SK-N-SH treated with all-trans-retinoic acid at 6 μM for 48 hours (cell line): ENCODE measurements around the gene GABBR2.

Experiments used
- ATAC-seq: fragments of 200-7000 bp; cut with Tn5 transposase; 3 replicates; pipeline ENCODE4 v1.9.1; 2020; ENCODE audit warnings: mild to moderate bottlenecking, moderate library complexity
- ARNTL ChIP-seq: fragments of 450-650 bp; formaldehyde crosslinking; IDR thresholded peaks from 2 replicates; pipeline ENCODE4 v1.5.0; 2020; ENCODE audit warnings: low read depth, mild to moderate bottlenecking, moderate library complexity, borderline replicate concordance
- BACH2 ChIP-seq: fragments of 250-450 bp; sonication (Bioruptor Pico); IDR thresholded peaks from 2 replicates; pipeline ENCODE4 v1.9.0; 2021; ENCODE audit warnings: mild to moderate bottlenecking, borderline replicate concordance
- CREB5 ChIP-seq: fragments of 250-450 bp; sonication (Bioruptor Pico); IDR thresholded peaks from 2 replicates; pipeline ENCODE4 v1.5.1; 2020; ENCODE audit warnings: low read depth, mild to moderate bottlenecking, moderate library complexity
- CSDC2 ChIP-seq: fragments of 250-450 bp; sonication (Bioruptor Pico); IDR thresholded peaks from 2 replicates; pipeline ENCODE4 v1.5.0; 2020; ENCODE audit warnings: mild to moderate bottlenecking, moderate library complexity
- CSRNP3 ChIP-seq: fragments of 250-450 bp; sonication (Bioruptor Pico); IDR thresholded peaks from 2 replicates; pipeline ENCODE4 v1.5.1; 2021; ENCODE audit warnings: mild to moderate bottlenecking, moderate library complexity
- ESRRG ChIP-seq: fragments of 250-450 bp; sonication (Bioruptor Pico); IDR thresholded peaks from 2 replicates; pipeline ENCODE4 v1.6.1; 2021; ENCODE audit warnings: mild to moderate bottlenecking
- GLIS3 ChIP-seq: fragments of 250-450 bp; sonication (Bioruptor Pico); IDR thresholded peaks from 2 replicates; pipeline ENCODE4 v1.5.0; 2020; ENCODE audit warnings: mild to moderate bottlenecking, moderate library complexity
- ISL1 ChIP-seq: fragments of 250-450 bp; sonication (Bioruptor Pico); IDR thresholded peaks from 2 replicates; pipeline ENCODE4 v2.1.2; 2022; ENCODE audit warnings: mild to moderate bottlenecking, moderate library complexity
- OSR1 ChIP-seq: fragments of 250-450 bp; sonication (Bioruptor Pico); IDR thresholded peaks from 2 replicates; pipeline ENCODE4 v1.8.0; 2022; ENCODE audit warnings: moderate library complexity, mild to moderate bottlenecking, inconsistent platforms
- PATZ1 ChIP-seq: fragments of 250-450 bp; sonication (Bioruptor Pico); IDR thresholded peaks from 2 replicates; pipeline ENCODE4 v1.8.0; 2020; ENCODE audit warnings: mild to moderate bottlenecking, moderate library complexity, borderline replicate concordance
- POU6F1 ChIP-seq: fragments of 250-450 bp; sonication (Bioruptor Pico); IDR thresholded peaks from 2 replicates; pipeline ENCODE4 v1.8.0; 2021; ENCODE audit warnings: low read depth, mild to moderate bottlenecking, moderate library complexity, borderline replicate concordance
- PPARA ChIP-seq: fragments of 250-450 bp; sonication (Bioruptor Pico); IDR thresholded peaks from 2 replicates; pipeline ENCODE4 v1.5.0; 2020; ENCODE audit warnings: mild to moderate bottlenecking, borderline replicate concordance
- RARB ChIP-seq: fragments of 250-450 bp; sonication (Bioruptor Pico); IDR thresholded peaks from 2 replicates; pipeline ENCODE4 v1.8.0; 2021; ENCODE audit warnings: mild to moderate bottlenecking, moderate library complexity
- SNAI2 ChIP-seq: fragments of 250-450 bp; sonication (Bioruptor Pico); IDR thresholded peaks from 2 replicates; pipeline ENCODE4 v1.5.0; 2020; ENCODE audit warnings: mild to moderate bottlenecking, moderate library complexity
- TCF4 ChIP-seq: fragments of 250-450 bp; sonication (Bioruptor Pico); IDR thresholded peaks from 2 replicates; pipeline ENCODE4 v1.8.0; 2021; ENCODE audit warnings: mild to moderate bottlenecking, moderate library complexity, borderline replicate concordance
- TOX ChIP-seq: fragments of 250-450 bp; sonication (Bioruptor Pico); IDR thresholded peaks from 2 replicates; pipeline ENCODE4 v1.8.0; 2021; ENCODE audit warnings: mild to moderate bottlenecking, moderate library complexity, borderline replicate concordance
- TSHZ2 ChIP-seq: fragments of 250-450 bp; sonication (Bioruptor Pico); IDR thresholded peaks from 2 replicates; pipeline ENCODE4 v1.5.0; 2020; ENCODE audit warnings: mild to moderate bottlenecking, moderate library complexity
- ZFP3 ChIP-seq: fragments of 250-450 bp; sonication (Bioruptor Pico); IDR thresholded peaks from 2 replicates; pipeline ENCODE4 v1.5.0; 2020; ENCODE audit warnings: mild to moderate bottlenecking, moderate library complexity
- ZNF565 ChIP-seq: fragments of 450-650 bp; formaldehyde crosslinking; conservative IDR thresholded peaks from 2 replicates; pipeline ENCODE4 v1.5.0; 2020; ENCODE audit warnings: low read depth, mild to moderate bottlenecking, moderate library complexity
- ZNF70 ChIP-seq: fragments of 450-650 bp; formaldehyde crosslinking; IDR thresholded peaks from 2 replicates; pipeline ENCODE4 v1.5.0; 2020; ENCODE audit warnings: mild to moderate bottlenecking, moderate library complexity
- ZNF8 ChIP-seq: fragments of 450-650 bp; formaldehyde crosslinking; IDR thresholded peaks from 2 replicates; pipeline ENCODE4 v1.5.0; 2020; ENCODE audit warnings: mild to moderate bottlenecking, moderate library complexity

Gene GABBR2

GRCh38 chr9:98402019-98402840 is 306.5 kb downstream of the GABBR2 start:
- TF ChIP-seq ZNF565 (CRISPR knock-in tag) (no peak), ZFP3 (CRISPR knock-in tag) (no peak), BACH2 (no peak), TOX (CRISPR knock-in tag) (no peak), CSRNP3 (no peak), PPARA (CRISPR knock-in tag) (no peak), SNAI2 (no peak), TCF4 (CRISPR knock-in tag) (no peak), CSDC2 (CRISPR knock-in tag) (no peak), ISL1 (CRISPR knock-in tag) (no peak), ESRRG (CRISPR knock-in tag) (no peak), OSR1 (CRISPR knock-in tag) (no peak), ZNF8 (no peak), ARNTL (CRISPR knock-in tag) (no peak), CREB5 (no peak), RARB (no peak), PATZ1 (CRISPR knock-in tag) (no peak), GLIS3 (CRISPR knock-in tag) (no peak)
- ATAC-seq, result no peak

- ATAC-seq, result no peak
- TF ChIP-seq RARB (no peak), ZNF565 (CRISPR knock-in tag) (no peak), CSDC2 (CRISPR knock-in tag) (no peak), PPARA (CRISPR knock-in tag) (no peak), ZNF8 (no peak), ESRRG (CRISPR knock-in tag) (no peak), GLIS3 (CRISPR knock-in tag) (no peak), CSRNP3 (no peak), SNAI2 (no peak), CREB5 (no peak), OSR1 (CRISPR knock-in tag) (no peak), BACH2 (no peak), ARNTL (CRISPR knock-in tag) (no peak), ZFP3 (CRISPR knock-in tag) (no peak), ZNF70 (CRISPR knock-in tag) (no peak)
These were observed 307.4 kb downstream of the GABBR2 start for GRCh38 chr9:98401140-98402018.

GRCh38 chr9:98399950-98400683 is 308.6 kb downstream of the GABBR2 start:
- no peak for ATAC-seq
- TF ChIP-seq ZNF70 (CRISPR knock-in tag), result no peak
- TF ChIP-seq ESRRG (CRISPR knock-in tag), result no peak
- no peak for TF ChIP-seq POU6F1 (CRISPR knock-in tag)
- TF ChIP-seq ZNF8, result no peak
- TF ChIP-seq CSDC2 (CRISPR knock-in tag), result no peak
- TF ChIP-seq RARB, result no peak
- no peak for TF ChIP-seq OSR1 (CRISPR knock-in tag)
- TF ChIP-seq TSHZ2, result no peak
- no peak for TF ChIP-seq ZFP3 (CRISPR knock-in tag)
- no peak for TF ChIP-seq TCF4 (CRISPR knock-in tag)
